WTC11 (cell line): ENCODE data around the gene ZBTB20. TPM values are rescaled to one million over a fixed set of nuclear protein-coding genes. Genes with fewer than 3 reads are reported as not detected.

Source experiments
- ATAC-seq: fragments of 200-7000 bp; cut with Tn5 transposase; 2 replicates; pipeline ENCODE4 v1.10.0; 2021; ENCODE audit warnings: mild to moderate bottlenecking, moderate library complexity
- CTCF ChIA-PET: fragments of 300-600 bp; sonication (Branson Sonifier 250); formaldehyde crosslinking; loops from one replicate; lab custom pipeline; 2021; ENCODE audit warnings: antibody characterized with exemption; lab: Charles Lee
- POLR2A ChIA-PET: fragments of 350-600 bp; sonication (Branson Sonifier 250); formaldehyde crosslinking; loops from one replicate; lab custom pipeline; 2021; ENCODE audit warnings: antibody characterized with exemption; lab: Charles Lee
- DNase-seq: peaks from one replicate; pipeline ENCODE4 v3.0.0; 2021; ENCODE audit warnings: low spot score
- H3K27ac Mint-ChIP-seq: 2 replicates; pipeline ENCODE4 v1.8.0; 2021; ENCODE audit warnings: mixed read lengths
- H3K27me3 Mint-ChIP-seq: 2 replicates; pipeline ENCODE4 v1.8.0; 2021; ENCODE audit warnings: low read depth, mild to moderate bottlenecking, moderate library complexity, mixed read lengths
- H3K36me3 Mint-ChIP-seq: 2 replicates; pipeline ENCODE4 v1.8.0; 2021; ENCODE audit warnings: mixed read lengths
- H3K4me1 Mint-ChIP-seq: 2 replicates; pipeline ENCODE4 v1.8.0; 2022; ENCODE audit warnings: mixed read lengths
- H3K4me3 Mint-ChIP-seq: 2 replicates; pipeline ENCODE4 v1.8.0; 2021; ENCODE audit warnings: mild to moderate bottlenecking, moderate library complexity, mixed read lengths
- H3K9me3 Mint-ChIP-seq: 2 replicates; pipeline ENCODE4 v1.8.0; 2021; ENCODE audit warnings: mixed read lengths
- E2F5 ChIP-seq: sonication (generic); formaldehyde crosslinking; IDR thresholded peaks from 2 replicates; pipeline ENCODE4 v1.8.1; 2022; ENCODE audit warnings: mild to moderate bottlenecking, moderate library complexity, missing genetic modification reagents
- EMX1 ChIP-seq: fragments of 250-450 bp; sonication (Bioruptor Pico); IDR thresholded peaks from 2 replicates; pipeline ENCODE4 v1.8.0; 2021; ENCODE audit warnings: mild to moderate bottlenecking
- FOXP1 ChIP-seq: sonication (generic); formaldehyde crosslinking; IDR thresholded peaks from 2 replicates; pipeline ENCODE4 v1.8.0; 2022; ENCODE audit warnings: missing genetic modification reagents, mild to moderate bottlenecking, moderate library complexity, borderline replicate concordance
- IRF1 ChIP-seq: sonication (generic); formaldehyde crosslinking; IDR thresholded peaks from 2 replicates; pipeline ENCODE4 v1.8.0; 2023; ENCODE audit warnings: missing genetic modification reagents
- MLX ChIP-seq: sonication (generic); formaldehyde crosslinking; IDR thresholded peaks from 2 replicates; pipeline ENCODE4 v1.8.1; 2023; ENCODE audit warnings: mild to moderate bottlenecking, missing genetic modification reagents, moderate library complexity
- NFATC4 ChIP-seq: fragments of 250-450 bp; sonication (Bioruptor Pico); IDR thresholded peaks from 2 replicates; pipeline ENCODE4 v1.9.0; 2021; ENCODE audit warnings: mild to moderate bottlenecking
- NR1H2 ChIP-seq: sonication (generic); formaldehyde crosslinking; IDR thresholded peaks from 2 replicates; pipeline ENCODE4 v1.9.0; 2021; ENCODE audit warnings: mild to moderate bottlenecking, moderate library complexity, missing genetic modification reagents
- NR2C2 ChIP-seq: sonication (generic); formaldehyde crosslinking; IDR thresholded peaks from 2 replicates; pipeline ENCODE4 v1.8.0; 2022; ENCODE audit warnings: mild to moderate bottlenecking, missing genetic modification reagents
- SMAD3 ChIP-seq: sonication (generic); formaldehyde crosslinking; IDR thresholded peaks from 2 replicates; pipeline ENCODE4 v1.8.0; 2022; ENCODE audit warnings: missing genetic modification reagents, mild to moderate bottlenecking, borderline replicate concordance
- SMAD4 ChIP-seq: sonication (generic); formaldehyde crosslinking; IDR thresholded peaks from 2 replicates; pipeline ENCODE4 v1.8.0; 2022; ENCODE audit warnings: mild to moderate bottlenecking, missing genetic modification reagents
- ZNF121 ChIP-seq: sonication (generic); formaldehyde crosslinking; IDR thresholded peaks from 2 replicates; pipeline ENCODE4 v1.8.0; 2023; ENCODE audit warnings: missing genetic modification reagents
- ZNF232 ChIP-seq: sonication (generic); formaldehyde crosslinking; IDR thresholded peaks from 2 replicates; pipeline ENCODE4 v1.8.0; 2022; ENCODE audit warnings: mild to moderate bottlenecking, missing genetic modification reagents
- ZNF512 ChIP-seq: sonication (generic); formaldehyde crosslinking; IDR thresholded peaks from 2 replicates; pipeline ENCODE4 v1.8.1; 2022; ENCODE audit warnings: missing genetic modification reagents, borderline replicate concordance
- total RNA-seq: library from RNA; stranded (reverse); gene quantifications from 3 replicates; pipeline ENCODE4 v1.2.3, GENCODE V29; 2021
- TF ChIP-seq, protein P1 (sequence below): fragments of 250-450 bp; sonication (Bioruptor Pico); conservative IDR thresholded peaks from 2 replicates; pipeline ENCODE4 v1.9.0; 2021; ENCODE audit warnings: mild to moderate bottlenecking
- TF ChIP-seq, protein P2 (sequence below): sonication (generic); formaldehyde crosslinking; IDR thresholded peaks from 2 replicates; pipeline ENCODE4 v1.8.0; 2022; ENCODE audit warnings: missing genetic modification reagents
- TF ChIP-seq, protein P3 (sequence below): fragments of 250-450 bp; sonication (Bioruptor Pico); IDR thresholded peaks from 2 replicates; pipeline ENCODE4 v1.9.0; 2021; ENCODE audit warnings: mild to moderate bottlenecking, borderline replicate concordance

The ZBTB20 gene
- total RNA-seq, 1 experiment from 2014 or later = 1.5 TPM

- H3K36me3 Mint-ChIP-seq = no peaks in the 10 kb centered on the region
- TF ChIP-seq EMX1 (CRISPR knock-in tag) (no peak), NR2C2 (no peak), SMAD4 (CRISPR knock-in tag) (no peak), NFATC4 (no peak), ZNF232 (CRISPR knock-in tag) (no peak), IRF1 (CRISPR knock-in tag) (no peak), FOXP1 (no peak), ZNF512 (CRISPR knock-in tag) (no peak), SMAD3 (CRISPR knock-in tag) (no peak), ZNF121 (CRISPR knock-in tag) (no peak), NR1H2 (CRISPR knock-in tag) (no peak), E2F5 (CRISPR knock-in tag) (no peak), MLX (CRISPR knock-in tag) (no peak)
- TF ChIP-seq, protein P1, sequence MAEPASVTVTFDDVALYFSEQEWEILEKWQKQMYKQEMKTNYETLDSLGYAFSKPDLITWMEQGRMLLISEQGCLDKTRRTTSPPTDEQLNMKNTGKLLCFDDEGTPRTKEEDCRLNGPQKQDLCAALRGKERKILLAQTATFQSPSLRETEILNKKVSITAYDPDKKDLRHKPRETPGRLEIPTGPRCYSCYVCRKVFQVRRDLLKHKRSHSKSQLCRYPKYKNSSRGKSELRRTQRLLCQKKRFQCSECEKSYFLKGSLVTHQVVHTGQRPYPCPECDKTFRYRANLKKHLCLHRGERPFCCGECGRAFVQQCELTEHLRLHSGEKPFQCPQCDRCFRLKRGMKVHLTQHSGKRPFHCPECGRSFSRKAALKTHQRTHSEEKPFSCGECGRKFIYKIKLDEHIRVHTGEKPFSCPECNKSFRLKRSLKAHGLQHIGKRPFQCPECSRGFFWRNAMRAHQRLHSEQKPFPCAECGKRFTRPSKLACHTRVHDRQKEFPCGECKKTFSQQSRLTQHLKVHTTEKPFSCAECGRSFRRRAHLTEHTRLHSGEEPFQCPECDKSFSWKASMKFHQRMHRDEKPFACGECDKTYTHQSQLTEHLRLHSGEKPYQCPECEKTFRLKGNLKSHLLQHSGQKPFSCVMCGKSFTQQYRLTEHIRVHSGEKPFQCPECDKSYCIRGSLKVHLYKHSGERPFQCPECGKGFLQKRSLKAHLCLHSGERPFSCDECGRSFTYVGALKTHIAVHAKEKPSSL (CRISPR knock-in tag) = no peak
- TF ChIP-seq, protein P2, sequence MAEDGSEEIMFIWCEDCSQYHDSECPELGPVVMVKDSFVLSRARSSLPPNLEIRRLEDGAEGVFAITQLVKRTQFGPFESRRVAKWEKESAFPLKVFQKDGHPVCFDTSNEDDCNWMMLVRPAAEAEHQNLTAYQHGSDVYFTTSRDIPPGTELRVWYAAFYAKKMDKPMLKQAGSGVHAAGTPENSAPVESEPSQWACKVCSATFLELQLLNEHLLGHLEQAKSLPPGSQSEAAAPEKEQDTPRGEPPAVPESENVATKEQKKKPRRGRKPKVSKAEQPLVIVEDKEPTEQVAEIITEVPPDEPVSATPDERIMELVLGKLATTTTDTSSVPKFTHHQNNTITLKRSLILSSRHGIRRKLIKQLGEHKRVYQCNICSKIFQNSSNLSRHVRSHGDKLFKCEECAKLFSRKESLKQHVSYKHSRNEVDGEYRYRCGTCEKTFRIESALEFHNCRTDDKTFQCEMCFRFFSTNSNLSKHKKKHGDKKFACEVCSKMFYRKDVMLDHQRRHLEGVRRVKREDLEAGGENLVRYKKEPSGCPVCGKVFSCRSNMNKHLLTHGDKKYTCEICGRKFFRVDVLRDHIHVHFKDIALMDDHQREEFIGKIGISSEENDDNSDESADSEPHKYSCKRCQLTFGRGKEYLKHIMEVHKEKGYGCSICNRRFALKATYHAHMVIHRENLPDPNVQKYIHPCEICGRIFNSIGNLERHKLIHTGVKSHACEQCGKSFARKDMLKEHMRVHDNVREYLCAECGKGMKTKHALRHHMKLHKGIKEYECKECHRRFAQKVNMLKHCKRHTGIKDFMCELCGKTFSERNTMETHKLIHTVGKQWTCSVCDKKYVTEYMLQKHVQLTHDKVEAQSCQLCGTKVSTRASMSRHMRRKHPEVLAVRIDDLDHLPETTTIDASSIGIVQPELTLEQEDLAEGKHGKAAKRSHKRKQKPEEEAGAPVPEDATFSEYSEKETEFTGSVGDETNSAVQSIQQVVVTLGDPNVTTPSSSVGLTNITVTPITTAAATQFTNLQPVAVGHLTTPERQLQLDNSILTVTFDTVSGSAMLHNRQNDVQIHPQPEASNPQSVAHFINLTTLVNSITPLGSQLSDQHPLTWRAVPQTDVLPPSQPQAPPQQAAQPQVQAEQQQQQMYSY (CRISPR knock-in tag) = no peak
- TF ChIP-seq, protein P3, sequence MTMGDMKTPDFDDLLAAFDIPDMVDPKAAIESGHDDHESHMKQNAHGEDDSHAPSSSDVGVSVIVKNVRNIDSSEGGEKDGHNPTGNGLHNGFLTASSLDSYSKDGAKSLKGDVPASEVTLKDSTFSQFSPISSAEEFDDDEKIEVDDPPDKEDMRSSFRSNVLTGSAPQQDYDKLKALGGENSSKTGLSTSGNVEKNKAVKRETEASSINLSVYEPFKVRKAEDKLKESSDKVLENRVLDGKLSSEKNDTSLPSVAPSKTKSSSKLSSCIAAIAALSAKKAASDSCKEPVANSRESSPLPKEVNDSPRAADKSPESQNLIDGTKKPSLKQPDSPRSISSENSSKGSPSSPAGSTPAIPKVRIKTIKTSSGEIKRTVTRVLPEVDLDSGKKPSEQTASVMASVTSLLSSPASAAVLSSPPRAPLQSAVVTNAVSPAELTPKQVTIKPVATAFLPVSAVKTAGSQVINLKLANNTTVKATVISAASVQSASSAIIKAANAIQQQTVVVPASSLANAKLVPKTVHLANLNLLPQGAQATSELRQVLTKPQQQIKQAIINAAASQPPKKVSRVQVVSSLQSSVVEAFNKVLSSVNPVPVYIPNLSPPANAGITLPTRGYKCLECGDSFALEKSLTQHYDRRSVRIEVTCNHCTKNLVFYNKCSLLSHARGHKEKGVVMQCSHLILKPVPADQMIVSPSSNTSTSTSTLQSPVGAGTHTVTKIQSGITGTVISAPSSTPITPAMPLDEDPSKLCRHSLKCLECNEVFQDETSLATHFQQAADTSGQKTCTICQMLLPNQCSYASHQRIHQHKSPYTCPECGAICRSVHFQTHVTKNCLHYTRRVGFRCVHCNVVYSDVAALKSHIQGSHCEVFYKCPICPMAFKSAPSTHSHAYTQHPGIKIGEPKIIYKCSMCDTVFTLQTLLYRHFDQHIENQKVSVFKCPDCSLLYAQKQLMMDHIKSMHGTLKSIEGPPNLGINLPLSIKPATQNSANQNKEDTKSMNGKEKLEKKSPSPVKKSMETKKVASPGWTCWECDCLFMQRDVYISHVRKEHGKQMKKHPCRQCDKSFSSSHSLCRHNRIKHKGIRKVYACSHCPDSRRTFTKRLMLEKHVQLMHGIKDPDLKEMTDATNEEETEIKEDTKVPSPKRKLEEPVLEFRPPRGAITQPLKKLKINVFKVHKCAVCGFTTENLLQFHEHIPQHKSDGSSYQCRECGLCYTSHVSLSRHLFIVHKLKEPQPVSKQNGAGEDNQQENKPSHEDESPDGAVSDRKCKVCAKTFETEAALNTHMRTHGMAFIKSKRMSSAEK = no peak
- TF ChIP-seq, all 79 proteins: peak for 0
- H3K4me1 Mint-ChIP-seq = no peaks in the 10 kb centered on the region
- ChIA-PET POLR2A (interaction anchor here (0.7 kb wide), 1 partner anchor 196 kb away, joined by 3 read pairs; no protein-coding TSS in a partner anchor), CTCF (no interaction called here)
- no peak overlapping the region for H3K4me3 Mint-ChIP-seq
- no peak overlapping the region for H3K27ac Mint-ChIP-seq
- DNase-seq (no peak), ATAC-seq (no peak)
- no peaks in the 10 kb centered on the region for H3K27me3 Mint-ChIP-seq
- no peaks in the 10 kb centered on the region for H3K9me3 Mint-ChIP-seq
Observed at GRCh38 chr3:114887806-114888205, 259.3 kb downstream of the ZBTB20 start.
